Right cardiac atrium (tissue), 5 donors: ENCODE measurements around the gene ZNF831. TPM values are rescaled to one million over a fixed set of nuclear protein-coding genes. Genes with fewer than 3 reads are reported as not detected.

ENCODE experiments used
- ATAC-seq, 2 donors: fragments of 200-7000 bp; cut with Tn5 transposase; one replicate each; pipeline versions ENCODE4 v1.8.0 to v1.9.1; 2020; ENCODE audit warnings: moderate library complexity in 2 of 2, mild to moderate bottlenecking in 1 of 2
- DNase-seq, 3 donors: peaks; one replicate each; pipeline ENCODE4 v3.0.0-alpha.2; 2020
- H3K27ac ChIP-seq: one replicate; pipeline ENCODE4 v1.5.1; 2013; ENCODE audit warnings: mild to moderate bottlenecking, low read length, control low read depth, moderate library complexity
- H3K27me3 ChIP-seq: one replicate; pipeline ENCODE4 v1.6.1; 2013; ENCODE audit not compliant: control insufficient read depth, insufficient read depth
- H3K4me1 ChIP-seq: one replicate; pipeline ENCODE4 v1.6.1; 2013; ENCODE audit warnings: low read length; ENCODE audit not compliant: control insufficient read depth, insufficient read depth
- H3K4me3 ChIP-seq: one replicate; pipeline ENCODE4 v1.5.1; 2013; ENCODE audit warnings: low read length, control low read depth
- H3K9me3 ChIP-seq: one replicate; pipeline ENCODE4 v1.6.1; 2013; ENCODE audit warnings: low read length; ENCODE audit not compliant: control insufficient read depth
- WGBS: extraction: QIAGEN DNeasy Blood & Tissue Kit; methylation state at CpG from one replicate; pipeline ENCODE4 v1.1.7; 2013; 5-methylcytosine and 5-hydroxymethylcytosine counted together
- intact Hi-C, 4 donors: fragments of 100-400 bp; cut with DNase I; formaldehyde crosslinking; loops; one replicate each; pipeline versions ENCODE4 v1.11.0 to v1.14.0; 2022 to 2023
- polyA plus RNA-seq: library from polyadenylated mRNA; stranded (reverse); fragments of 200-250 nt; gene quantifications from one replicate; pipeline ENCODE4 v1.2.3, GENCODE V29; 2013
- total RNA-seq, 4 donors: library from RNA; stranded (reverse); fragmentation: NEBNext Ultra II Directional; extraction: Animal tissue kit (Norgen Biotek cat#: 25700); gene quantifications; one replicate each; pipeline ENCODE4 v1.2.1, GENCODE V29; 2021
- donor health status: healthy with polysubstance abuse.
- donor health status: DM: no; HTN: yes; CAD: no.
- donor health status: DM: no; HTN: no; CAD: no.
- donor health status: DM: no; HTN: yes; CAD: no; lungs with severe emphysema.
- donor health status: DM: yes; HTN: yes; CAD: no.

The ZNF831 gene
- total and polyA plus RNA-seq, 5 donors, result 0.05 to 0.18 (median 0.14) TPM

- Histone ChIP-seq H3K4me1 (no peaks in the 10 kb centered on the region), H3K9me3 (no peaks in the 10 kb centered on the region), H3K27me3 (no peaks in the 10 kb centered on the region), H3K4me3 (no peak overlapping the region), H3K27ac (no peak overlapping the region)
- no peak for DNase-seq
- no peak for ATAC-seq
- intact Hi-C loops, result no loop called here
- WGBS, result 54% methylated on average over 7 of the region's 7 CpGs
These were observed 10.4 kb downstream of the ZNF831 start for GRCh38 chr20:59173938-59174491.

GRCh38 chr20:59175002-59175401 is 11.4 kb downstream of the ZNF831 start:
- H3K27me3 ChIP-seq, result no peaks in the 10 kb centered on the region
- peak in 1 of 2 donors; percentile 42 for ATAC-seq
- H3K4me3 ChIP-seq, result no peak overlapping the region
- 33% methylated on average over 1 of the region's 1 CpG for WGBS
- intact Hi-C loops, result no loop called here
- DNase-seq, result no peak
- no peaks in the 10 kb centered on the region for H3K9me3 ChIP-seq
- H3K27ac ChIP-seq, result no peak overlapping the region
- H3K4me1 ChIP-seq, result no peaks in the 10 kb centered on the region

- WGBS, result 54% methylated on average over 2 of the region's 2 CpGs
- Histone ChIP-seq H3K9me3 (no peaks in the 10 kb centered on the region), H3K4me1 (no peaks in the 10 kb centered on the region), H3K27me3 (no peaks in the 10 kb centered on the region), H3K4me3 (no peak overlapping the region), H3K27ac (no peak overlapping the region)
- ATAC-seq (no peak), DNase-seq (no peak)
- intact Hi-C loops, result no loop called here
These were observed 12.2 kb downstream of the ZNF831 start for GRCh38 chr20:59175861-59176260.

GRCh38 chr20:59176812-59177211 is 13.2 kb downstream of the ZNF831 start:
- no peak for DNase-seq
- 83% methylated on average over 5 of the region's 5 CpGs for WGBS
- no peaks in the 10 kb centered on the region for H3K4me1 ChIP-seq

DNA sequence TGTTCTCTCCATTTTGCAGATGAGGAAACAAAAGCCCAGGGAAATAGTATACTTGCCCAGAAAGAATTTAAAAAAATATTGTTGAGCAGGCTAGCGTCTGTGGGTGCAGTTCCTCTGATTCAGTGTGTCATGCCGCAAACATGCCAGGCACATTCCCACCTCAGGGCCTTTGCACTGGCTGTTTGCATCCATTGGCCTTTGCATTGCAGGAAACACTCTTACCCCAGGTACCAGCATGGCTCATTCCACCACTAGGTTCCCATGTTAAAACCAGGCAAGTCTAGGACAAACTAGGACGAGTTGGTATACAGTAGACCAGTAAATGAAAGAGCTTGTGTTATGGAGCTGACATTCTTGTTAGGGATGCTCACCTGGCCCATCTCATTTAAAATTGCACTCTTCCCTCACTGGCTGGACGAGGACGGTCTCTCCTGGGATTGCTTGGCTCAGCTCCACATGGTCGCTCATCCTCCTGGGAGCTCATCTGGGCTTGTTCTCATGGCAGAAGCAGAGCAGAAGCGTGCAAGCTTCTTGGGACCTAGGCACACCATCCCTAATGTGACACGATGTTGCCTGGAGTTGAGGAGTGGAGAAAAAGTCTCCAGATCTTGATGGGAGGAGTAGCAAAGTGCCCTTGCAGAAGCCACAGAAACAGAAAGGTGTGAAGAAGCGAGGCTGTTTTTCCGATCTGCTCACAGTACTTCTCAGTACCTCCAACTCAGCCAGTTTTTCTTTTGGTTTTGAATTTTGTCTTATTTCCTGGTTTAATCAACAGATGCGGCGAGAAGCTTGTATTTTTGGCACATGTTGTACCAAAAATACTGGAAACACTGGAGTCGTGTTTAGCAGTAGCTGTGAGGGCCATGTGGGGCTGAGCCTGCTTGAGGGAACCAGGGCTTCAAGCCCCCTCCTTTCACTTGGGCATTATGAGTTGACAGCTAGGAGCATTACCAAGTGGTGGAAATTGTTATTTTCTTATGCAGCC is 13.9 kb downstream of the ZNF831 start:
- no peaks in the 10 kb centered on the region for H3K9me3 ChIP-seq
- H3K4me1 ChIP-seq, result no peaks in the 10 kb centered on the region
- H3K27ac ChIP-seq, result no peak overlapping the region
- H3K27me3 ChIP-seq, result no peaks in the 10 kb centered on the region
- intact Hi-C loops, result no loop called here
- no peak for DNase-seq
- WGBS, result 81% methylated on average over 13 of the region's 13 CpGs
- no peak for ATAC-seq
- H3K4me3 ChIP-seq, result no peak overlapping the region

More at GRCh38 chr20:59176812-59177211, 13.2 kb downstream of the ZNF831 start:
- H3K27ac ChIP-seq, result no peak overlapping the region
- H3K4me3 ChIP-seq, result no peak overlapping the region
- H3K27me3 ChIP-seq, result no peaks in the 10 kb centered on the region
- no peak for ATAC-seq
- intact Hi-C loops, result no loop called here
- no peaks in the 10 kb centered on the region for H3K9me3 ChIP-seq

DNA sequence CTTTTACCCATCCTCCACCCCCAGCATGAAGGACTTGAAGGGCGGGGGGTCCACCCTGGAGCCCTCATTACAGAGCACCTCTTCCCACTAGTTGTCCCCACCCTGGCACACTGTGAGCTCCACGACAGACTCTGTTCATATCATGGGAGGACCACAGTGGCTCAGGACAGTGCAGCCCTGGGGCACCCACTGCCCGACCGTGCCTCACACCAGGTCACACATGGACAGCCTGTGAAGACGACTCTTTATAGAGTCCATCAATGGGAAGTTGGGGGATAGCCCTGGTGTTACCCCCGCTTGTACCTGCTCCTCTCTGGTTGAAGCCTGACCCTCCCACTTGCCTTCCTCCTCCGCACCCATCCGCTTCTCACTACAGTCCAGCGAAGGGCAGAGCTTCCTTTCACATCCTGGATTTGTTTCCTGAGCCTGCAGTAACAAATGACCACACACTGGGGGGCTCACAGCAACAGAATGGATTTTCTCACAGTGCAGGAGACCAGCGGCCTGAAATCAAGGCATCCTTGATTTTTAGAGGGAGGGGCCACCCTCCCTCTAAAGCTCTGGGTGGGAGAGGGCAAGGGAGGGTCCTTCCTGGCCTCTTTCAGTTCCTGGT is 15.5 kb downstream of the ZNF831 start:
- ATAC-seq, result peak; percentile 59 to 89

DNA sequence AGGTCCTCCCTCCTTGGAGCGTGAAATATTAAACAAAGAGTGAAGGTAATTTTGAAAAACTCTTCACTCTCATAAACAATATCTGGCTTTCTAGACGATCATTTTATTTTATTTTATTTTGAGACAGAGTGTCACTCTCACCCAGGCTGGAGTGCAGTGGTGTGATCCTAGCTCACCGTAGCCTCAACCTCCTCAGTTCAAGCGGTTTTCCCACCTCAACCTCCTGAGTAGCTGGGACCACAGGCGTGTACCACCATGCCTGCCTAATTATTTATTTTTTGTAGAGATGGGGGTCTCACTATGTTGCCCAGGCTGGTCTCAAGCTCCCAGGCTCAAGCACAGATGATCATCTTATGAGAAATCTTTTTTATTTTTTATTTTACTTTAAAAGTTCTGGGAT is 16.4 kb downstream of the ZNF831 start:
- H3K4me3 ChIP-seq, result no peak overlapping the region
- intact Hi-C loops, result no loop called here
- H3K4me1 ChIP-seq, result no peaks in the 10 kb centered on the region
- H3K27me3 ChIP-seq, result no peaks in the 10 kb centered on the region
- no peak for DNase-seq
- H3K9me3 ChIP-seq, result no peaks in the 10 kb centered on the region
- H3K27ac ChIP-seq, result no peak overlapping the region
- WGBS, result 94% methylated on average over 5 of the region's 5 CpGs
- ATAC-seq, result no peak

More for the DNA sequence above, 15.5 kb downstream of the ZNF831 start:
- intact Hi-C loops, result no loop called here
- H3K9me3 ChIP-seq, result no peaks in the 10 kb centered on the region
- H3K27me3 ChIP-seq, result no peaks in the 10 kb centered on the region
- no peaks in the 10 kb centered on the region for H3K4me1 ChIP-seq
- WGBS, result 55% methylated on average over 10 of the region's 10 CpGs
- no peak overlapping the region for H3K27ac ChIP-seq
- no peak overlapping the region for H3K4me3 ChIP-seq
- no peak for DNase-seq

GRCh38 chr20:59181936-59182335 is 18.3 kb downstream of the ZNF831 start:
- no peak overlapping the region for H3K4me3 ChIP-seq
- H3K27ac ChIP-seq, result no peak overlapping the region
- intact Hi-C loops, result no loop called here
- ATAC-seq (no peak), DNase-seq (no peak)
- WGBS, result 80% methylated on average over 2 of the region's 2 CpGs
- H3K4me1 ChIP-seq, result no peaks in the 10 kb centered on the region
- no peaks in the 10 kb centered on the region for H3K9me3 ChIP-seq
- H3K27me3 ChIP-seq, result no peaks in the 10 kb centered on the region

DNA sequence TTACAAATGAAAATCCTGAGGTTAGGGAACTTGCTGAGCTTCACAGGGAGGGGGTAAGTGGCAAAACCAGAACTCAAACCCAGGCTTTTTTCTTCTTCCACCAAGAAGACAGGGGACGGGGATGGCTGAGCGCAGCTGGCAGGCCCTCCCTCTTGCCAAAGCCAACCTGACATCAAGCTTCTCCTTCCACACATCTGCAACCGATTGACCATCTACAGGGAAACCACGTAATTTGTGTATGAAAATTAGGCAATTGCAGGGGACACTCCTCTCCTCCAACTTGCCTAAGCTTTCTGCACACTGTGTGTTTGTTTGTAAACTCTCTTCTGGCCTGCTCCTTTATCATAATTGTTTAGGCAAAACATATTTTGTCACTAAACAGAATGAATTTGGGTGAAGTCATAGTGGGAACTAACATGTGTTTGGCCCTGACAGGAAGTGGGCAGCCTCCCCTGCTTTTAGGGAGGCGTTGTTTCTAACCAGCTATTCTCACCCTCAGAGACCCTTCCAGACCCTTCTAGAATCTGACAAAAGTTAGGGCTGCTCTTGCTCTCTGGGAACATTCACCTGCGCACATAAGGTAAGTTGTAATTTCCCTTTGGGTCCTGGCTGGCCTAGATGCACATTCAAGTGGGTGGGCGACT is 18.9 kb downstream of the ZNF831 start:
- ATAC-seq (no peak), DNase-seq (no peak)
- H3K27me3 ChIP-seq, result no peaks in the 10 kb centered on the region
- H3K9me3 ChIP-seq, result no peaks in the 10 kb centered on the region
- intact Hi-C loops, result no loop called here
- H3K4me1 ChIP-seq, result no peaks in the 10 kb centered on the region
- H3K4me3 ChIP-seq, result no peak overlapping the region
- 84% methylated on average over 7 of the region's 7 CpGs for WGBS
- no peak overlapping the region for H3K27ac ChIP-seq

- no peaks in the 10 kb centered on the region for H3K27me3 ChIP-seq
- ATAC-seq (no peak), DNase-seq (no peak)
- no peak overlapping the region for H3K27ac ChIP-seq
- H3K4me3 ChIP-seq, result no peak overlapping the region
- intact Hi-C loops, result no loop called here
- H3K9me3 ChIP-seq, result no peaks in the 10 kb centered on the region
- H3K4me1 ChIP-seq, result no peaks in the 10 kb centered on the region
These were observed 20.1 kb downstream of the ZNF831 start for GRCh38 chr20:59183751-59184150.
